Measurements from ENCODE around the gene OPTC. TPM values are rescaled to one million over a fixed set of nuclear protein-coding genes. Genes with fewer than 3 reads are reported as not detected.
A peak's percentile ranks its signal among the peaks of the same experiment; 100 is the strongest.

OPTC gene
- total RNA-seq, 1 donor from 2014 or later, result not detected

- no peaks in the 10 kb centered on the region for H3K9me3 Mint-ChIP-seq (ENCODE audit: low read depth)
- peaks cover 34% of the 10 kb centered on the region for H3K27me3 Mint-ChIP-seq
- no peak for TF ChIP-seq CTCF (IDR thresholded peaks at IDR 0.05; ENCODE audit: unreplicated experiment)
- H3K4me1 Mint-ChIP-seq (ENCODE audit: low read depth), result peaks cover 17% of the 10 kb centered on the region
- no peak overlapping the region for H3K27ac Mint-ChIP-seq
- no peaks in the 10 kb centered on the region for H3K36me3 Mint-ChIP-seq (ENCODE audit: insufficient read depth)
- DNase-seq (ENCODE audit: low spot score, unreplicated experiment), result no peak
- H3K4me3 Mint-ChIP-seq (ENCODE audit: low read depth), result no peak overlapping the region
Measured at GRCh38 chr1:203534012-203534411, 40.1 kb downstream of the OPTC start.

DNA sequence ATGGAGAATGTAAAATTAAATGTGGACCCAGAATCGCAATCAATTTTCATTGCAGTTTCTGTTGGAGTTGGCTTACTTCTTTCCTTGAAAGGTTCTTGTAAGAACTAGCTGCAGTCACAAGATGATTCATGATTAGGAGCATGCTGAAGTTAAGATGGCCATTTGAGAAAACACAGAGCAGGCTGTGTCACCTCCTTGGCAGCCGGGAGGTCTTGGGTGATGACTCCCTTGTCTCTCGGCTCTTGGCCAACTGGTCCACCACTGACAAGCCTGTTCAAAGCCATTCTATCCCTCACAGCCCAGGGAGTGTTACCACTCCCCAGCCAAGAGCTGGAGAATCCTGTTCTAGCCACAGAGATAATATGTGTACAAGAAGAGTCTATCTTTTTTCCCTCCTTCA lies 40.6 kb downstream of the OPTC start:
- Mint-ChIP-seq H3K27ac (no peak overlapping the region), H3K27me3 (peaks cover 34% of the 10 kb centered on the region), H3K4me1 (ENCODE audit: low read depth) (peaks cover 17% of the 10 kb centered on the region), H3K9me3 (ENCODE audit: low read depth) (no peaks in the 10 kb centered on the region), H3K36me3 (ENCODE audit: insufficient read depth) (no peaks in the 10 kb centered on the region), H3K4me3 (ENCODE audit: low read depth) (no peak overlapping the region)
- no peak for TF ChIP-seq CTCF (IDR thresholded peaks at IDR 0.05; ENCODE audit: unreplicated experiment)
- no peak for DNase-seq (ENCODE audit: low spot score, unreplicated experiment)

- H3K4me3 Mint-ChIP-seq (ENCODE audit: low read depth), result no peak overlapping the region
- no peaks in the 10 kb centered on the region for H3K9me3 Mint-ChIP-seq (ENCODE audit: low read depth)
- H3K4me1 Mint-ChIP-seq (ENCODE audit: low read depth), result peaks cover 17% of the 10 kb centered on the region
- H3K36me3 Mint-ChIP-seq (ENCODE audit: insufficient read depth), result no peaks in the 10 kb centered on the region
- H3K27me3 Mint-ChIP-seq, result peaks cover 31% of the 10 kb centered on the region
- TF ChIP-seq CTCF (IDR thresholded peaks at IDR 0.05; ENCODE audit: unreplicated experiment), result no peak
- no peak overlapping the region for H3K27ac Mint-ChIP-seq
- no peak for DNase-seq (ENCODE audit: low spot score, unreplicated experiment)
Measured at GRCh38 chr1:203536575-203536974, 42.6 kb downstream of the OPTC start.

- Mint-ChIP-seq H3K4me3 (ENCODE audit: low read depth) (no peak overlapping the region), H3K4me1 (ENCODE audit: low read depth) (peaks cover 17% of the 10 kb centered on the region)
- DNase-seq (ENCODE audit: low spot score, unreplicated experiment), result no peak
Measured at GRCh38 chr1:203536980-203537455, 43.1 kb downstream of the OPTC start.

GRCh38 chr1:203537806-203538464 lies 44.0 kb downstream of the OPTC start:
- Mint-ChIP-seq H3K4me3 (ENCODE audit: low read depth) (no peak overlapping the region), H3K36me3 (ENCODE audit: insufficient read depth) (no peaks in the 10 kb centered on the region), H3K4me1 (ENCODE audit: low read depth) (peaks cover 17% of the 10 kb centered on the region), H3K27ac (peak overlapping the region; percentile 87), H3K9me3 (ENCODE audit: low read depth) (no peaks in the 10 kb centered on the region), H3K27me3 (peaks cover 28% of the 10 kb centered on the region)
- TF ChIP-seq CTCF (IDR thresholded peaks at IDR 0.05; ENCODE audit: unreplicated experiment), result no peak
- peak; percentile 17 for DNase-seq (ENCODE audit: low spot score, unreplicated experiment)

More at GRCh38 chr1:203536980-203537455, 43.1 kb downstream of the OPTC start:
- Mint-ChIP-seq H3K27me3 (peaks cover 29% of the 10 kb centered on the region), H3K27ac (peak overlapping the region; percentile 2), H3K9me3 (ENCODE audit: low read depth) (no peaks in the 10 kb centered on the region), H3K36me3 (ENCODE audit: insufficient read depth) (no peaks in the 10 kb centered on the region)
- no peak for TF ChIP-seq CTCF (IDR thresholded peaks at IDR 0.05; ENCODE audit: unreplicated experiment)
